Stimulated activated memory B cell treated with anti-CD40 and anti-IgM and Interleukin-4, amounts not matched to agents 10 μg/mL and 1 μg/mL and 100 μg/mL, for 72 hours (primary cell): ENCODE measurements around the gene TM4SF4.
"Not testable (repeated sequence)": the region's sequence is repeated elsewhere in the genome, so short reads cannot be mapped to it uniquely, and the experiment has no call there.

Experiments used
- ATAC-seq: fragments of 150-1000 bp; cut with Tn5 transposase; 2 replicates; pipeline ENCODE4 v1.10.0; 2021
- H3K27ac Mint-ChIP-seq: one replicate; pipeline ENCODE4 v1.8.0; 2022; ENCODE audit warnings: mild to moderate bottlenecking, mixed read lengths
- H3K27me3 Mint-ChIP-seq: one replicate; pipeline ENCODE4 v1.8.0; 2022; ENCODE audit warnings: mixed read lengths
- H3K36me3 Mint-ChIP-seq: one replicate; pipeline ENCODE4 v1.8.0; 2022; ENCODE audit warnings: mixed read lengths
- H3K4me1 Mint-ChIP-seq: one replicate; pipeline ENCODE4 v1.8.0; 2022; ENCODE audit warnings: mixed read lengths
- H3K4me3 Mint-ChIP-seq: one replicate; pipeline ENCODE4 v1.8.0; 2022; ENCODE audit warnings: mild to moderate bottlenecking, moderate library complexity, mixed read lengths
- H3K9me3 Mint-ChIP-seq: one replicate; pipeline ENCODE4 v1.8.0; 2022; ENCODE audit warnings: mixed read lengths

TM4SF4 gene

GRCh38 chr3:149474250-149474817 is at the start of gene TM4SF4:
TSS of gene TM4SF4 (plus strand) at chr3:149474697. CDS start at chr3:149474878, 181 bp downstream.
- H3K9me3 Mint-ChIP-seq: no peaks in the 10 kb centered on the region
- H3K4me3 Mint-ChIP-seq: no peak within 1 kb of the TSS
- H3K4me1 Mint-ChIP-seq: no peaks in the 10 kb centered on the region
- H3K27ac Mint-ChIP-seq: no peak within 1 kb of the TSS
- ATAC-seq: no peak
- no peaks in the 10 kb centered on the region for H3K36me3 Mint-ChIP-seq
- H3K27me3 Mint-ChIP-seq: peaks cover 7% of the 10 kb centered on the region

- ATAC-seq: no peak
- Mint-ChIP-seq H3K4me1 (no peaks in the 10 kb centered on the region), H3K4me3 (no peak overlapping the region), H3K27me3 (peaks cover 8% of the 10 kb centered on the region), H3K27ac (no peak overlapping the region), H3K9me3 (no peaks in the 10 kb centered on the region), H3K36me3 (no peaks in the 10 kb centered on the region)
Observed at GRCh38 chr3:149424918-149425317, 49.6 kb upstream of the TM4SF4 start.

- Mint-ChIP-seq H3K4me1 (no peaks in the 10 kb centered on the region), H3K4me3 (no peak overlapping the region)
- ATAC-seq: no peak
Observed at GRCh38 chr3:149426325-149426724, 48.2 kb upstream of the TM4SF4 start.

GRCh38 chr3:149428087-149428486 is 46.4 kb upstream of the TM4SF4 start:
- ATAC-seq: no peak
- Mint-ChIP-seq H3K27ac (no peak overlapping the region), H3K36me3 (no peaks in the 10 kb centered on the region), H3K4me3 (no peak overlapping the region), H3K27me3 (no peaks in the 10 kb centered on the region), H3K9me3 (no peaks in the 10 kb centered on the region), H3K4me1 (no peaks in the 10 kb centered on the region)

More at GRCh38 chr3:149426325-149426724, 48.2 kb upstream of the TM4SF4 start:
- Mint-ChIP-seq H3K9me3 (no peaks in the 10 kb centered on the region), H3K27me3 (peaks cover 8% of the 10 kb centered on the region), H3K36me3 (no peaks in the 10 kb centered on the region), H3K27ac (no peak overlapping the region)

- ATAC-seq: no peak
- Mint-ChIP-seq H3K4me3 (no peak overlapping the region), H3K9me3 (no peaks in the 10 kb centered on the region), H3K27ac (no peak overlapping the region), H3K4me1 (no peaks in the 10 kb centered on the region), H3K27me3 (peaks cover 11% of the 10 kb centered on the region), H3K36me3 (no peaks in the 10 kb centered on the region)
Observed at GRCh38 chr3:149430216-149430615, 44.3 kb upstream of the TM4SF4 start.

GRCh38 chr3:149432149-149432548 is 42.3 kb upstream of the TM4SF4 start:
- H3K4me3 Mint-ChIP-seq: no peak overlapping the region
- peaks cover 11% of the 10 kb centered on the region for H3K27me3 Mint-ChIP-seq
- H3K9me3 Mint-ChIP-seq: no peaks in the 10 kb centered on the region
- no peaks in the 10 kb centered on the region for H3K36me3 Mint-ChIP-seq
- ATAC-seq: no peak
- H3K4me1 Mint-ChIP-seq: no peaks in the 10 kb centered on the region
- no peak overlapping the region for H3K27ac Mint-ChIP-seq

- no peaks in the 10 kb centered on the region for H3K36me3 Mint-ChIP-seq
- ATAC-seq: no peak
- H3K9me3 Mint-ChIP-seq: no peaks in the 10 kb centered on the region
- no peak overlapping the region for H3K27ac Mint-ChIP-seq
- H3K4me1 Mint-ChIP-seq: no peaks in the 10 kb centered on the region
- H3K27me3 Mint-ChIP-seq: peaks cover 11% of the 10 kb centered on the region
- no peak overlapping the region for H3K4me3 Mint-ChIP-seq
Observed at GRCh38 chr3:149435996-149436885, 38.3 kb upstream of the TM4SF4 start.

GRCh38 chr3:149437286-149437685 is 37.2 kb upstream of the TM4SF4 start:
- peaks cover 11% of the 10 kb centered on the region for H3K27me3 Mint-ChIP-seq
- no peak overlapping the region for H3K27ac Mint-ChIP-seq
- no peak for ATAC-seq
- no peaks in the 10 kb centered on the region for H3K9me3 Mint-ChIP-seq
- H3K36me3 Mint-ChIP-seq: no peaks in the 10 kb centered on the region
- H3K4me3 Mint-ChIP-seq: no peak overlapping the region
- H3K4me1 Mint-ChIP-seq: peaks cover 2% of the 10 kb centered on the region

- Mint-ChIP-seq H3K4me1 (peaks cover 6% of the 10 kb centered on the region), H3K27ac (no peak overlapping the region), H3K36me3 (no peaks in the 10 kb centered on the region), H3K9me3 (no peaks in the 10 kb centered on the region), H3K27me3 (peaks cover 11% of the 10 kb centered on the region), H3K4me3 (no peak overlapping the region)
- no peak for ATAC-seq
Observed at GRCh38 chr3:149437710-149438109, 36.8 kb upstream of the TM4SF4 start.

GRCh38 chr3:149438981-149439380 is 35.5 kb upstream of the TM4SF4 start:
- Mint-ChIP-seq H3K27me3 (peaks cover 4% of the 10 kb centered on the region), H3K27ac (no peak overlapping the region), H3K36me3 (no peaks in the 10 kb centered on the region), H3K4me1 (peaks cover 14% of the 10 kb centered on the region), H3K9me3 (no peaks in the 10 kb centered on the region), H3K4me3 (no peak overlapping the region)
- no peak for ATAC-seq

GRCh38 chr3:149441642-149442041 is 32.9 kb upstream of the TM4SF4 start:
- H3K4me1 Mint-ChIP-seq: peaks cover 14% of the 10 kb centered on the region
- ATAC-seq: no peak
- no peaks in the 10 kb centered on the region for H3K27me3 Mint-ChIP-seq
- H3K4me3 Mint-ChIP-seq: no peak overlapping the region
- no peaks in the 10 kb centered on the region for H3K36me3 Mint-ChIP-seq
- no peaks in the 10 kb centered on the region for H3K9me3 Mint-ChIP-seq
- no peak overlapping the region for H3K27ac Mint-ChIP-seq

GRCh38 chr3:149442043-149442442 is 32.5 kb upstream of the TM4SF4 start:
- ATAC-seq: no peak
- H3K36me3 Mint-ChIP-seq: no peaks in the 10 kb centered on the region
- peaks cover 14% of the 10 kb centered on the region for H3K4me1 Mint-ChIP-seq
- H3K27ac Mint-ChIP-seq: no peak overlapping the region
- no peaks in the 10 kb centered on the region for H3K9me3 Mint-ChIP-seq
- no peak overlapping the region for H3K4me3 Mint-ChIP-seq
- no peaks in the 10 kb centered on the region for H3K27me3 Mint-ChIP-seq

GRCh38 chr3:149442851-149443544 is 31.5 kb upstream of the TM4SF4 start:
- Mint-ChIP-seq H3K9me3 (no peaks in the 10 kb centered on the region), H3K27ac (no peak overlapping the region), H3K27me3 (no peaks in the 10 kb centered on the region), H3K4me1 (peaks cover 18% of the 10 kb centered on the region), H3K4me3 (no peak overlapping the region), H3K36me3 (no peaks in the 10 kb centered on the region)
- no peak for ATAC-seq

- no peaks in the 10 kb centered on the region for H3K9me3 Mint-ChIP-seq
Observed at GRCh38 chr3:149443545-149443912, 31.0 kb upstream of the TM4SF4 start.

GRCh38 chr3:149444867-149445266 is 29.6 kb upstream of the TM4SF4 start:
- not testable (repeated sequence) for H3K4me3 Mint-ChIP-seq, H3K27ac Mint-ChIP-seq, H3K27me3 Mint-ChIP-seq, H3K9me3 Mint-ChIP-seq, ATAC-seq, H3K36me3 Mint-ChIP-seq
- H3K4me1 Mint-ChIP-seq: peaks cover 25% of the 10 kb centered on the region

More at GRCh38 chr3:149443545-149443912, 31.0 kb upstream of the TM4SF4 start:
- no peaks in the 10 kb centered on the region for H3K36me3 Mint-ChIP-seq
- no peak overlapping the region for H3K4me3 Mint-ChIP-seq
- no peak overlapping the region for H3K27ac Mint-ChIP-seq
- ATAC-seq: no peak
- peaks cover 24% of the 10 kb centered on the region for H3K4me1 Mint-ChIP-seq
- H3K27me3 Mint-ChIP-seq: no peaks in the 10 kb centered on the region
